NCI-H1105 treated with DMSO at 0.1 percent for 48 hours (cell line): ENCODE data around the gene DIS3L2.
"Not testable (repeated sequence)": the region's sequence is repeated elsewhere in the genome, so short reads cannot be mapped to it uniquely, and the experiment has no call there.

Experiments used
- DNase-seq: peaks from one replicate; lab custom pipeline; 2025; lab: John Stamatoyannopoulos, UW

The DIS3L2 gene

DNA sequence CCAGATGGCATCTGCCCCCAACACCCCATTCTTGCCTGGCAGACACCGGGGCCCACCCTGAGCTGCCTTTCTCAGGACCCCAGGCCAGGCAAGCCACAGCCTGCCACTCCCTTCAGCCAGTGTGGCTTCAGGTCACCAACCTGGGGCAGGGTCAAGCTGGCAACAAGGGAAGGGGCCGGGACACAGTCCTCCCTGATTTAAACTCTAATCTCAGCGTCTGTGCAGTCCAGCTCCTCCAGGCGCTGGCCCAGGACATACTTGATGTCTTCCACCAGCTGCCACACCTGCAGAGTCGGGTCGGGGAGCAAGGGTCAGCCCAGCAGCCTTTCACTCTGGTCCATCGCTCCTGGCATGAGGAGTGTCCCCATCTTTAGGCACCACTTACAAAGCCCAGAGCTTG, 388.0 kb downstream of the DIS3L2 start:
- no peak for DNase-seq

DNA sequence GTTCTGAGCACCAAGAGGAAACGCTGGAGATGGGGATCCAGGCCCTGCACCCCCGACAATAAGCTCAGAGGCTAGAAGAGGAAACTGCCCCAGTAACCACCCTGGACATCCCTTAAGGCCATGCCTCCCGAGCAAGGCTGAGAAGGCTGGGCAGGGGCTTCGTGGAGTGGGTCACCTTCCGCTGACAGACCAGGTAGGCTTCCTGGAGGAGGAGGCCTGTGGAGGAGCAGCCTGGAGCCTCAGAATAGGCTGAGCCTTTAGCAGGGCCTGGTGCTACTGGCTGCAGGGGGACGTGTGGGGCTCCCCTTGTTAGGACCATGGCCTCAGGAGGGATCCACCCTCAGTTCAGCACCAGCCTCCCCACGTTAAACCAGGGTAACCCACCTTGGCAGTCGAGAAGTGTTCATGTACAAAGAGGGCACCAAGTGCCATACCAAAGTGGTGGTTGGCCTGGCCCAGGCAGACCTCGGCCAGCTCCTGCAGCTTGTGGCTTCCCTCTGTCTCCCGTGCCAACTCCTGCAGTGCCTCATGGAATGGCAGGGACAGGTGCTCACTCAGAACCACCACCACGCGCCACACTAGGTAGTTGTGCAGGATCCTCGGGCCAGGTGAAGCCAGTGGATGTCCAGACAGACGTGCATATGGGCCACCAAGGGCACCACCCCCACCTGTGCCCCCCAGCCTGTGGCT, 388.6 kb downstream of the DIS3L2 start:
- DNase-seq = no peak

DNA sequence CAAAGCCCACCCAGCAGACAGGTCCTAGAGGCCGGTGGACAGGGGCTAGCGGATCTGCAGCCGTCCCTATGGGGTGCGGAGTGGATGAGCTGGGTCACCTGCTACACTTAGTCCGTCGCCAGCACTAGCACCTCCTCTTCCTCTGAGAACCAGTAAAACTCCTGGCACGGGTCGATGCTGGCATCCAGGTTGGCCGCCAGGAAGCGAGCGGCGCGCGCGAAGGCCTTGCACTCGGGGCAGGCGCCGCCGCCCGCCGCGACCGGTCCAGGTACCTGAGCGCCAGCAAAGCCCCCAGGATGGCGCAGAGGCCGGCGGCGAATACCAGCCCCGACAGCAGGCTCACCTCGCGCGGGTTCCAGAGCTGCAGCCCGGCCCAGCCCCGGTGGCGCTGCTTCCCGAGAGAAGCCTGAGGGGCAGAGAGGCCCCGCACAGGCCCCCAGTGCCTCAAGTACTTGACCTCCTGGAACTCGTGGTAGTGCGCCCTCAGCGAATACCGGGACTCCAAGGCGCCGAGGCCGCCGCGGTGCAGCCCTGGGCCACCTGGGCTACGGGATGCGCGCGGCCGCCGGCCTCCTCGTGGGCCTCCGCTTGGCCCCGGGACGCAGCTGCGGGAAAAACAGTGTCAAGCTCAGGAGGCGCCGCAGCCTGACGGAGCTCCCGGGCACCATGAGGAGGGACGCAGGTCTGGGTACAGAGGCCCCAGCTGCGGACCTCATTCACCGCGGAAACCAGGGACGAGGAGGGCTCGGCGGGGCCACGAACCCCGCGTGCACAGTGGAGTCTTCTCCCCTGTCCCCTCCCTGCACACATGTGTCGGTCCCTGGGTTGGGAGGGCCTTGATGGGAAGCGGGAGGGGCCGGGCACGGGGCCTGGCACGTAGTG, 389.5 kb downstream of the DIS3L2 start:
- DNase-seq = peak; percentile 32

DNA sequence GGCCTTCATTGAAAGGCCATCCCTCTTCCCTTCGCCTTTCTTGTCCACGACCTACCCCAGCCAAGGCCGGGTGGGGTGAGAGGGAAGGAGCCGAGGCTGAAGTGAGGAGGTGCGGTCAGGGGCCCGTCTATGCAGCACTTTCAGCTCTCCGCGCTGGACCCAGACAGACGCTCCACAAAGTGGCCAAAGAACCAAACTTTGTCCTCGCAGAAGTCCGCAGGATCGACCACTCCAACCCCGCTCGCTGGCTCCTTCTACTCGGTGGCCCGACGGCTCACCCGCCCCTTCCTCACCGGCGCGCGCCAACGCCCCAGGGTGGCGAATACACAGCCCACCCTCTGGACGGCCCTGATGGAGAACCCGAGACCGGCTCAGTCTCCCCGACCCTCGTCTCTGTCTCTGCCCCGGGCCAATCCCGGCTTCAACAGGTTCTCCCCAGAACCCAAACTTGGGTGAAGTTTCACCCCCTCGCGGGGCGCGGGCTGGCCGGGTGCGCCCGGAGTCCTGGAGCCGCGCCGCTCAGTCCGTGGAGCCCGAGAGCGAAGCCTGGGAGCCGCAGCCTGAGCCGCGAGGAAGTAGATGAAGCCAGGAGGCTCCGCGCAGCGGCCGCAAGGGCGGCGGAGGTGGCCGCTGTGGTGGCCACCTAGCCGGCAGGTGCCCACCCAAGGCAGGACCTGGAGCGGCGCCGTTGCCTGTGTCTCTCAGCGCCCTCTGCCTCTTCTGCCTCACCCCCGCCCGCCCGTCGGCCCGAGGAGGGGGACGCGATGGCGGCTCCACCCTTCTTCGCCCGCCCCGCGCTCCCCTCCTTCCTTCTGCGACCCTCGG, 390.4 kb downstream of the DIS3L2 start:
- DNase-seq = no peak

DNA sequence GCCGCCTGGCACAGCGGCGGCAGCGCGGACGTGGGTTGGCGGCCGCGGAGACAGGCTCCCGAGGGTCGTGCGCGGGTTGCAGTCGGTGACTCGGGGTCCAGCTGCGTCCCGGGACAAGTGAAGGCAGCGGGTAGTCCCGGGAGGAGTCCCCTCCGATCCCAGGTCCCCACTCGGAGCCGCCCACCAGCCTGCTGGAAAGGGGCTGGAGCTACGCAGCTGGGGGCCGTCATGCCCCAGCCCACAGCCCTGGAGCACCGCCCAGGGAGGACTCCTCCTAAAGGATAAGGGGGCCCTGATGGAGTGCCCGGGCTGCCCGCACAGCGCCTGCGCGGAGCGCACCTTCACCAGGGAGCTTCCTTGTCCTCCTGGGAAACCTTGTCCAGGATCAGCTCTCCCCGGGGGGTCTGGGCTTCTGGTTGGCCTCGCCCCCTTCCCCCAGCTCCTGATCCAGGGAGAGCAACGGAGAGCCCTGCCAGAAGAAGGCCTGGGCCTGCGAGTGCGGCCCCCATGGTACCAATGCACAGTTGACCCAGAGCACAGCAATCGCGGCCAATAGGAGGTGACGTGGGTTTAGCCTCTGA, 391.1 kb downstream of the DIS3L2 start:
- DNase-seq = no peak

DNA sequence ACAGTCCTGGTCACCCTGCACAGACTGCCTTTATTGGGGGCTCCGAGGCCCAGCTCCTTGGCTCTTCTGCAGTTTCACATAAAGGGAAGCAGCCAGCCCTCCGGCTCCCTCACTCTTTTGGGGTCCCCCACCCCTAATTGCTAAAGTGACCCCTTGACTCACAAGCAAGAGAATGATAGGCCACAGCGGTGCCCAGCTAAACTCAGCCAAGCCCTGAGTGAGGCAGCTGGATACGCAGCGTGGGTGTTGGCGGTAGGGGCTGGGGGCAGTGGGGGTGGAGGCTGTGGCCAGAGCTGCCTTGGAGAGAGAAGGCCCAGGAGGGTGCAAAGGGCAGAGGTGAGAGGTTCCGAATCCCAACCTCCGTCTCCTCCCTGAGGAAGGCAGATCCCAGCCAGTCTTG, 391.6 kb downstream of the DIS3L2 start:
- DNase-seq = no peak

DNA sequence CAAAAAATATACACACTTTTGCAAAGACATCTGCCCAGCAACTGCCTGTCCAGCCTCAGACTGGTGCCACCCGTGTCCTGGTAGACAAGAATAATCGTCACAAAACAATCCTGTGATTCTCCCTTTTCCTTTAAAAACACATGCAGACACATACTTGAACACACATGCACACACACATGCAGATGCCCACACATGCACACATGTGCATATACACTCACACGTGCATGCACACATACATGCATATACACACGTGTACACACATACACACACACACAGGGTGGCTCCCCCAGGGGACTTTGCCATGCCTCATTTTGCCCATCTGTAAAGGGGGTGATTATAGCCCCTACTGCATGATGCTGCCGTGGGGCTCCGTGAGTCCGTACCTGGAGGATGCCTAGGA, 392.1 kb downstream of the DIS3L2 start:
- DNase-seq = no peak

DNA sequence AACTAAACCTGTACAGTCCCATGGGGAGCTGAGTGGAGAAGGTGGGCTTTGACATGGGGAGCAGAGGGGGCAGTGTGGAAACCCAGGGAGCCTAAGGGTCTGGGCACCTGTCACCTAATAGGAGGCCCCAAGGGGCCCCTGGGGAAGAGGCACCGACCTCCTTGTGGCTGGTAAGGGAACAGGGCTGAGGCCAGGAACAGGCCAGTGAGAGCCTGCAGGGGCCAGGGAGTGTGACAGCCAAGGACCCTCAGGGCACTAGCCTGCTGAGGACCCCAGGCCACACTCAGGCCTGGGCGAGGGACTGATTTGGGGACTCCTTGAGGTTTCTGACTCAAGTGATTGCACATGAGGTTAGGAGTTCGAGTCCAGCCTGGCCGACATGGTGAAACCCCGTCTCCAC, 392.6 kb downstream of the DIS3L2 start:
- DNase-seq = no peak

DNA sequence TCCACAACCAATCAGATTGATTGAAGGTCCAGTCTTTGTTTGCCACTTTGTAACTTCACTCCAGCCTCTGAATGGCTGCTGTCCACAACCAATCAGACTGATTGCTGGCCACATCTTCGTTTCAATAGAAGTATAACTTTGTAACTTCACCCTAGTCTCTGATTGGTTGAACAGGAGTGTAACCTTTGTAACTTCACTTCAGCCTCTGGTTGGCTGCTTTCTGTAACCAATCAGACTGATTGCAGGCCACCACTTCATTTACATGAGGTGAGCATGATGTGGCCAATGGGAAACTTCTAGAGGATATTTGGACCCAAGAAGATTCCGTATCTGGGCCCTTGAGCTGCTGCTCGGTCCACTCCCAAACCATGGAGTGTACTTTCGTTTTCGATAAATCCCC, 400.1 kb downstream of the DIS3L2 start:
- no peak for DNase-seq

DNA sequence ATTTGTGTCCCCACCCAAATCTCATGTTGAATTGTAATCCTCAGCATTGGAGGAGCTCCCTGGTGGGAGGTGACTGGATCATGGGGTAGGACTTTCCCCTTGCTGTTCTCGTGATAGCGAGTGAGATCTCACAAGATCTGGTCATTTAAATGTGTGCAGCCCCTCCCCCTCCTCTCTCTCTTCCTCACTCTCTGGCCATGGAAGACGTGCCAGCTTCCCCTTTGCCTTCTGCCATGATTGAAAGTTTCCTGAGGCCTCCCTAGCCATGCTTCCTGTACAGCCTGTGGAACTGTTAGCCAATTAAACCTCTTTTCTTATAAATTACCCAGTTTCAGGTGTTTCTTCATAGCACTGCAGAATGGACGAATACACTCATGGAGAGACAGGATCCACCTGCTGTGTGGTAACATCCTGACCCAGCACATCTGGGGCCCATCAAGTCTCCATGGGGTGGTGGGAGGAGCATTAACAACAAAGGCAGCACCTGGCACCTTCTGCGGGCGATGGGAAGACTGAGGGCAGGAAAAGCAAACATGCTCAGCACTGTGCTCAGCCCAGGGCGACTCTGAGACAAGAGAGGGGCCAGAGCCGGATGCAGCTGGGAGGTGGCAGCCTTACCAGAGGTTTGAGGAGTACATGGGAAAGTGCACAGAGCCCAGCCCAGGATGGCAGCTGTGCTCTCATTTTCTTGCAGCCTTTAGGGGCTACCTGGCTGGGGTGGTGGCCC, 400.8 kb downstream of the DIS3L2 start:
- DNase-seq = no peak

DNA sequence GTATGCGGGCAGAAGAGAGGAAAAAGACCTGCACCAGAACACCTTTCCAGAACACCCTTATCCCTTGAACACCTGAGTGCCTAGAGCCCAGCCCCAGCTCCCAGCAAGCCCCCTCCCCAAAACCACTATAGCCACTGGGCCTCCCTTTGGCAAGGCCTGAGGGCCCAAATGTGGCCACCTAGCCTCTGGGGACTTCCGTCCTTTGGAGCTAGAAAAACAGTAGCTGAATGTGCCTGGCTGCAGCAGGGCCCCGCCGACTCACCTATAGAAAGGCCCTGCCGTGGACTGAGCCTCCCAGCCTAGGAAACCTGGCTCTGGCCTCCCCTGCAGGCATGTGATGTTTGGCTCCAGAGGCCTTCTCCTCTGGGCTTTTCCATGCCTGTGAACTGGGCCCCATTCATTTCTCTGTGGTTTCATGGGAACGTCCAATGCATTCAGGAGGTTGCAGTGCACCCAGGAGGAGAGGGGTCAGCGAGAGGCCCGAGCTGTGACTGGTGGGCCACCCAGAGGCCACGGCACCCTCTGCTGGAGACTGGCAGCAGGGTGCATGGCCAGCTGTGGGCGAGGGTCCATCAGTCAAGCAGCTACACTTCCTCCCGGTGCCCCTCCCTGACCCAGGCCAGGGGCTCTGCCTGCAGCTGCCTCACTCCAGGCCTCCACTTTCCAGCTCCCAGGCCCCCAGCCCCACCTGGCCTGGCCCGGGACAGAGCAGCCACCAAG, 401.7 kb downstream of the DIS3L2 start:
- not testable (repeated sequence) for DNase-seq

DNA sequence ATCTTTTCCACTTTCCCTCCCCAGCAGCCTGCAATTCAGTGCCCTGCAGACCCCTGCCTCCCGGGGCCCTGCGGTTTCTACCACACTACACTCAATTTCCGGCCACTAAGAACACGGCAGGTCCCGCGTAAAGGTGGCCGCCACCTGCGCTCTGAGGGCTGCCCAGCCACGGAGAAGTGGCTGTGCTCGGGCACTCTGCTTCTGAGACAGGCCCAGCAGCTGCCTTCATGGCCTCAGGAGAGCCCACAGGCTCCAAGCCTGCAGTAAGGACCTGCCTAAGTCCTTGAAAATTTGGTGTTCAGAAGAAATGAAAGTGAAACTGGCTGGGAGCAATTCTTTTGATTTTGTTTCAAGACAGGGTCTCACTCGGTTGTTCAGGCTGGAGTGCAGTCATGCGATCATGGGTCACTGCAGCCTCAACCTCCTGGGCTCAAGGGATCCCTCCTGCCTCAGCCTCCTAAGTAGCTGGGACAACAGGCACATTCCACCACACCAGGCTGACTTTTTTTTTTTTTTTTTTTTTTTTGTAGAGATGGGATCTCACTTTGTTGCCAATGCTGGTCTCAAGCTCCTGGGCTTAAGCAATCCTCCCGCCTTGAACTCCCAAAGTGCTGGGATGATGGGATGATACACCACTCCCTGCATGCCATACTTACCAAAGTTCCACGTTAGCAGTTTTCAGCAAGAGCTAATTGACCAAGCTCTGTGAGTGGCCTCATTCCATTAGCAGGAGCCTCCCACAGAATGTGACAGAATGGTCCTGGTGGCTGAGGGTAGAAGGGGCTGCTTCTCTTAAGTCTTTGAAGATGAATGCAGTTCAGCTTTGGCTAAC, 402.5 kb downstream of the DIS3L2 start:
- no peak for DNase-seq

DNA sequence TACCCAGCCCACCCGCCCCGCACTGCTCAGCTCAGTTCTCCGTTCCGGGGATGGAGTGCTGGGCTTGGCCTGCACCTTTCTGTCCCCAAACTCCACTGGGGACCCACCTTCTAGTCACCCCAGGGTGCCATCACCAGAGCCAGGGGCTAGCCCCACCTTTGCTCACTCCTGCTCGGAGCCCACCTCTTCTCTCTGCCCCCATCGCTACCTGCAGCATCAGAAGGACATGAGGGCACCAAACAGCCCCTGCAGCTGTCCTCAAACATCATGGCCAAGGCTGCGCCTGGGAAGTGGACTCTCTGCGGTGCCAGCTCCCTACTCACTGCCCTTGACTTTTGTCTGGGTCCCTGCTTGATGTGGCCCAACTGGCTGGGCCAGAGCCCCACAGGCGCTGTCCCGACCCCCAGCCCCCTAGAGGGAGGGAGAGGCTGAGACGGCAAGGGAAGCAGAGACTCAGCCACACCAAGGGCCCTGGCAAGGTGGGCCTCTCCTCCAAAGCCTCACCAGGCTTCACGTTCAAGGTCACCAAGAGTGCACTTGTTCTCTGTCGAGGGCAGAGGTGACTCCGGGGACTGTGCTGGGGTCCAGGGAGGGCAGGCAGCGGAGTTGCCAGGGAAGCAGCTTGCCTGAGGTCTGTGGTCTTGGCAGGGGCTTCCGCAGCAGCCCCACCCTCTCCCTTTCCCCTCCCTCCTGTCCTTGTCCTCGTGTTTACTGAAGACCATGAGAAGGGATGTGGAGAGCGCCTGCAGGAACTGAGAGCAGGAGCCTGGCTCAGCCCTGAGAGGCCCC, 403.5 kb downstream of the DIS3L2 start:
- DNase-seq = not testable (repeated sequence)

DNA sequence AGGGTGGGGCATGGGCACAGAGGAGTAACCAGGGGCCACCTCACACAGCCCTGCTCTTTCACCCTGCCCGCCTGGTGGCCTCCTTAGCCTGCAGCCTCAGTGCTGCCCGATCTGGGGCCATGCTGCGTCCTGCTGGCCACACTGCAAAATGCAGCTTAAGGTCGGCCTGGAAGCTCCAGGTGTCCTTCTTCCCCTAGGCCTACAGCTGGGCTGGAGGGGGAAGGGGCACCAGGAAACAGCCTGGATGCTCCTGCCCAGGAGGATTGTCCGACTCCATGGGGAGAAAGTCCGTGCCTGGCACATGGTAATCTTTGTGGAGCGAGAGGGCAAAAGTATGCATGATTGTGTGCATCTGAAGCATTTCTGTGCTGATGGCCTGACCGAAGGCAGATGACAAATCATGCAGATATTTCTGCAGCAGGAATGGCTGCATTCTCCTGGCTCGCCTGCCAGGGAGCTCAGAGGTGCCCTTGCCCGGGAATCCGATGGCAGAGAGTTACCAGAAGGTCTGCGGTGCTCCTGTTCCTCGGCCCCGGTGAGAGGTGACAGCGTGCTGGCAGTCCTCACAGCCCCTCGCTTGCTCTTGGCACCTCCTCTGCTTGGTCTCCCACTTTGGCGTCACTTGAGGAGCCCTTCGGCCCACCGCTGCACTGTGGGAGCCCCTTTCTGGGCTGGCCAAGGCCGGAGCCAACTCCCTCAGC, 404.3 kb downstream of the DIS3L2 start:
- DNase-seq = no peak

DNA sequence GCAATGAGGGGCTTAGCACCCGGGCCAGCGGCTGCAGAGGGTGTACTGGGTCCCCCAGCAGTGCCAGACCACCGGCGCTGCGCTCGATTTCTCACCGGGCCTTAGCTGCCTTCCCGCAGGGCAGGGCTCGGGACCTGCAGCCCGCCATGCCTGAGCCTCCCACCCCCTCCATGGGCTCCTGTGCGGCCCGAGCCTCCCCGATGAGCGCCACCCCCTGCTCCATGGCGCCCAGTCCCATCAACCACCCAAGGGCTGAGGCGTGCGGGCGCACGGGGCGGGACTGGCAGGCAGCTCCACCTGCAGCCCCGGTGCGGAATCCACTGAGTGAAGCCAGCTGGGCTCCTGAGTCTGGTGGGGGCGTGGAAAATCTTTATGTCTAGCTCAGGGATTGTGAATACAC, 404.9 kb downstream of the DIS3L2 start:
- not testable (repeated sequence) for DNase-seq

DNA sequence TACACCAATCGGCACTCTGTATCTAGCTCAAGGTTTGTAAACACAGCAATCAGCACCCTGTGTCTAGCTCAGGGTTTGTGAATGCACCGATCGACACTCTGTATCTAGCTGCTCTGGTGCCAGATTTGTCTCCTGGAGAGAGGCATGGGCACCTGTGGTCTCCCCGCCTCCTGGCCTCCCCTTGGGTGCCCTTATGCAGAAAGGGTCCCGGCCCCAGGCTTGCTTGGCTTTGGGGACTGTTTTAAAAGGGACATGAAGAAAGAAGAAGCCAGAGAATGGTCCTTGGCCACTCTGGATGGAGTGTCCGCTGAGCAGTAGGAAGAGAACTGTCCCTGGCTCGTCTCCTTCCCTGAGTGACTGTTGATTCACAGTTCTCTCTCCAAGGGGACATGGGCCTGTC, 405.5 kb downstream of the DIS3L2 start:
- DNase-seq = no peak

DNA sequence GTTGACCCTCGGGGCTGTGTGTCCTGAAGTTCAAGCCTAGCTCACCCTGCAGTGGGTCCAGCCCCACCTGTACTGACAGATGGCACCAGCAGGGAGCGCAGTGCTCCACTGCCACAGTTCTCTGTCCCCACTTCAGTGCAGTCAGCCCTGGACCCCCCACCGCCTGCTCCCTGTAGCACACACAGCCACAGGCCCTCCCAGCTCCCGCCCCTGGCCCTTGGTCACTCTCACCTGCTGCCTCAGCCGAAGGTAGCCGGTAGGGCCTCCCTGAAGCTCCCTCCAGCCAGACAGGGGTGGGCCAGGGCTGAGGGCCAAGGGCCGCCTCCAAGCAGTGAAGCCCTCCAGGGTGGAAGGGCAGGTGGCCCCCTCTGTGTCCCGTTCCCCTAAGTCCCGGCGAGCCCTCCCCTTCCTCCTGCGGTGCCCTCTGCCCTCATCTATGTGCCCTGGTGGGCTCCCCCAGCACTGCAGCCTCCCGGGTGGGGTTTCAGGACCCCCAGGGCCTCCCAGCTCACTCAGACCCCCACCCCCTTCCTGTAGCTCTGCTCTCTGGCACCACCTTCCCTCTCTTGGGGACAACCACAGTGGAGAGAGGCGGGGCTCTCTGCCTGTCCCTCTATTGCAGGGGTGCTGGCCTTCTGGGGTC, 406.2 kb downstream of the DIS3L2 start:
- no peak for DNase-seq

DNA sequence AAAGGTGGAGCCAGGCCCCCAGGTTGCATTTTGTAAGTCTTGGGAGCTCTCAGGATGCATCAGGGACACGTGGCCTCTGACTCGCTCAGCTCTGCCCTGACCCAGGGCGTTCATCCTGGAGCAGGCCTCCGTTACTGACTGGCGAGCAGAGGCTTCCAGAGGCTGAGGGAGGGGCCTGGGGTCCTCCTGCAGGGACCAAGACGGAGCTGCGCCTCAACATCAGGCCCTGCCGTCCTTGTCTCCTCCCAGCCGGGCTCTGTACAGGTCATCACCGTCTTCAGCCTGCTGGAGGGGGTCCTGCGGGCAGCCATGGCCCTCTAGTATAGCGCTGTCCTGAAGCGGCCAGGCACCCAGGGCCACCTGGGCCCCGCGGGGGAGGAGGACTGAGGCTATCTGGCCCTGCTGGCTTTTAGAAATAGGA, 406.8 kb downstream of the DIS3L2 start:
- DNase-seq = no peak
